Activated effector memory CD4-positive, alpha-beta T cell treated with Interleukin-2 at 50 U/mL for 16 hours (primary cell): ENCODE data around the gene SMC2.

ENCODE experiments used
- DNase-seq: peaks from one replicate; pipeline ENCODE4 v3.0.0-alpha.2; 2020

SMC2 gene

GRCh38 chr9:104108315-104108714, 14.2 kb downstream of the SMC2 start:
- no peak for DNase-seq

- no peak for DNase-seq
Measured at GRCh38 chr9:104110509-104110908, 16.4 kb downstream of the SMC2 start.

- DNase-seq: no peak
Measured at GRCh38 chr9:104118916-104119315, 24.8 kb downstream of the SMC2 start.

GRCh38 chr9:104121022-104121421, 26.9 kb downstream of the SMC2 start:
- no peak for DNase-seq

GRCh38 chr9:104138243-104138868, 44.2 kb downstream of the SMC2 start:
- DNase-seq: no peak

GRCh38 chr9:104142799-104143549, 48.9 kb downstream of the SMC2 start:
- no peak for DNase-seq

- DNase-seq: no peak
Measured at GRCh38 chr9:104143550-104143910, 49.4 kb downstream of the SMC2 start.

GRCh38 chr9:104144336-104144735, 50.2 kb downstream of the SMC2 start:
- DNase-seq: no peak

- no peak for DNase-seq
Measured at GRCh38 chr9:104173067-104173466, 79.0 kb downstream of the SMC2 start.

GRCh38 chr9:104177003-104177611, 83.0 kb downstream of the SMC2 start:
- DNase-seq: no peak

GRCh38 chr9:104177676-104178075, 83.6 kb downstream of the SMC2 start:
- DNase-seq: no peak
